Activated CD8-positive, alpha-beta T cell treated with anti-CD3 and anti-CD28 coated beads for 36 hours (primary cell): ENCODE measurements around the gene FNBP1L. TPM values are rescaled to one million over a fixed set of nuclear protein-coding genes. Genes with fewer than 3 reads are reported as not detected.

Source experiments
- ATAC-seq: fragments of 200-7000 bp; cut with Tn5 transposase; one replicate; pipeline ENCODE4 v1.10.0; 2021; ENCODE audit warnings: mild to moderate bottlenecking, moderate library complexity
- CTCF ChIA-PET: fragments of 350-600 bp; sonication (Branson Sonifier 250); formaldehyde crosslinking; loops from one replicate; lab custom pipeline; 2021; ENCODE audit warnings: antibody characterized with exemption; lab: Charles Lee
- POLR2A ChIA-PET: fragments of 350-600 bp; sonication (Branson Sonifier 250); formaldehyde crosslinking; loops from one replicate; lab custom pipeline; 2021; ENCODE audit warnings: antibody characterized with exemption; lab: Charles Lee
- DNase-seq: peaks from one replicate; pipeline ENCODE4 v3.0.0-alpha.2; 2020
- H3K27ac Mint-ChIP-seq: one replicate; pipeline ENCODE4 v1.8.0; 2021; ENCODE audit warnings: mild to moderate bottlenecking, mixed read lengths
- H3K27me3 Mint-ChIP-seq: one replicate; pipeline ENCODE4 v1.8.0; 2021; ENCODE audit warnings: mixed read lengths
- H3K36me3 Mint-ChIP-seq: one replicate; pipeline ENCODE4 v1.8.0; 2021; ENCODE audit warnings: low read depth, mixed read lengths
- H3K4me1 Mint-ChIP-seq: one replicate; pipeline ENCODE4 v1.8.0; 2021; ENCODE audit warnings: low read depth, mixed read lengths
- H3K4me3 Mint-ChIP-seq: one replicate; pipeline ENCODE4 v1.8.0; 2021; ENCODE audit warnings: mild to moderate bottlenecking, moderate library complexity, mixed read lengths
- H3K9me3 Mint-ChIP-seq: one replicate; pipeline ENCODE4 v1.8.0; 2021; ENCODE audit warnings: mixed read lengths
- intact Hi-C: fragments of 100-400 bp; cut with micrococcal nuclease; formaldehyde crosslinking; loops from one replicate; pipeline ENCODE4 v1.10.0; 2022
- total RNA-seq, 2 experiments: library from RNA; stranded (reverse); gene quantifications; one replicate each; pipeline ENCODE4 v1.2.3, GENCODE V29; 2021
- TF ChIP-seq, protein P1 (sequence below): fragments of 200-600 bp; IDR thresholded peaks from one replicate; pipeline ENCODE4 v1.8.0; 2022; ENCODE audit warnings: antibody characterized with exemption, mild to moderate bottlenecking

Gene FNBP1L
- total RNA-seq, 2 experiments from 2014 or later: 0.20 to 0.25 TPM

DNA sequence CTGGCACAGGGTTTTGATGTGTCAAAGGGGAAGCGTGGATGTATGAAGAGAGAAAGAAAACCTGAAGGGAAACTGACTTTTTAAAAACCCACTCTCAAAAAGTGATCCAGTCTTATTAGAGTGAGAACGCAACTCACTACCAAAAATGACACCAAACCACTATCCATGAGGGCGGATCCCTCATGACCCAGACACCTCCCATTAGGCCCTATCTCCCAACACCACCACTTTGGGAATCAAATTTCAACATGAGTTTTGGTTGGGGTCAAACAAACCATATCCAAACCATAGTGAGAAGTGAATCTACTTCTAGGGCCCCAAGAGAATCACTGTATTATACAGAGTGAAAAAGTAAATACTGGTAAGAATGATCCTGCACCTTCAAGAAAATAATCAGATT is 53.5 kb downstream of the FNBP1L start:
- ATAC-seq: no peak
- Mint-ChIP-seq H3K4me1 (no peaks in the 10 kb centered on the region), H3K27me3 (peaks cover 2% of the 10 kb centered on the region), H3K4me3 (no peak overlapping the region), H3K36me3 (no peaks in the 10 kb centered on the region), H3K9me3 (no peaks in the 10 kb centered on the region), H3K27ac (no peak overlapping the region)
- POLR2A ChIA-PET: no interaction called here
- intact Hi-C loops: no loop called here
- no peak for DNase-seq
- CTCF ChIA-PET: no interaction called here
- TF ChIP-seq, protein P1, sequence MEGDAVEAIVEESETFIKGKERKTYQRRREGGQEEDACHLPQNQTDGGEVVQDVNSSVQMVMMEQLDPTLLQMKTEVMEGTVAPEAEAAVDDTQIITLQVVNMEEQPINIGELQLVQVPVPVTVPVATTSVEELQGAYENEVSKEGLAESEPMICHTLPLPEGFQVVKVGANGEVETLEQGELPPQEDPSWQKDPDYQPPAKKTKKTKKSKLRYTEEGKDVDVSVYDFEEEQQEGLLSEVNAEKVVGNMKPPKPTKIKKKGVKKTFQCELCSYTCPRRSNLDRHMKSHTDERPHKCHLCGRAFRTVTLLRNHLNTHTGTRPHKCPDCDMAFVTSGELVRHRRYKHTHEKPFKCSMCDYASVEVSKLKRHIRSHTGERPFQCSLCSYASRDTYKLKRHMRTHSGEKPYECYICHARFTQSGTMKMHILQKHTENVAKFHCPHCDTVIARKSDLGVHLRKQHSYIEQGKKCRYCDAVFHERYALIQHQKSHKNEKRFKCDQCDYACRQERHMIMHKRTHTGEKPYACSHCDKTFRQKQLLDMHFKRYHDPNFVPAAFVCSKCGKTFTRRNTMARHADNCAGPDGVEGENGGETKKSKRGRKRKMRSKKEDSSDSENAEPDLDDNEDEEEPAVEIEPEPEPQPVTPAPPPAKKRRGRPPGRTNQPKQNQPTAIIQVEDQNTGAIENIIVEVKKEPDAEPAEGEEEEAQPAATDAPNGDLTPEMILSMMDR: no peak

DNA sequence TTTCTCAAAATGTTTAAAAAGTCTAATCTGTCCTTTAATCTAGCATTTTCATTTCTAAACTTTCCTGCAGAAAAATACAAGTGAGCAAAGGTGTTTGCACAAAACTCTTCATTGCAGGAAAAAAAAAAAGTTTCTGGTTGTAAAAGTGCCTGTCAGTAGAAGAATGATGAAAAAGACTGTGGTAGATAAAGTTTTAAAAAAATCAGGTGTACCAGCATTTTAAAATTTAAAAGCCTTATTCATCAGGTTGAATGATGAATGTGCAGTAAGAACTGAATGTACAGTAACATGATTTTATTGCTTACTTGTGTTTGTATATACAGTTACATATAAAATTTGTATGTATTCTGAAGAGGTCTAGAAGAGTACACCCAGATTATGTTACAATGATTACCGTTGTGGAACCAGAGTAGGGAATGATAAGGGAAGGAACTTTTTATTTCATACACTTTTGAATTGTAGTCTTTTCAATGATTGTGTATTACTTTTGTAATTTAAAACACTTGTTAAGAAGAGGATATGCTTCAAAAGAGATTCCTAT is 54.0 kb downstream of the FNBP1L start:
- DNase-seq: no peak
- intact Hi-C loops: no loop called here
- no peak overlapping the region for H3K27ac Mint-ChIP-seq
- CTCF ChIA-PET: no interaction called here
- no peak overlapping the region for H3K4me3 Mint-ChIP-seq
- no peaks in the 10 kb centered on the region for H3K9me3 Mint-ChIP-seq
- H3K27me3 Mint-ChIP-seq: peaks cover 2% of the 10 kb centered on the region
- no peak for ATAC-seq
- H3K4me1 Mint-ChIP-seq: no peaks in the 10 kb centered on the region
- POLR2A ChIA-PET: no interaction called here
- H3K36me3 Mint-ChIP-seq: no peaks in the 10 kb centered on the region
- TF ChIP-seq, protein P1: no peak

DNA sequence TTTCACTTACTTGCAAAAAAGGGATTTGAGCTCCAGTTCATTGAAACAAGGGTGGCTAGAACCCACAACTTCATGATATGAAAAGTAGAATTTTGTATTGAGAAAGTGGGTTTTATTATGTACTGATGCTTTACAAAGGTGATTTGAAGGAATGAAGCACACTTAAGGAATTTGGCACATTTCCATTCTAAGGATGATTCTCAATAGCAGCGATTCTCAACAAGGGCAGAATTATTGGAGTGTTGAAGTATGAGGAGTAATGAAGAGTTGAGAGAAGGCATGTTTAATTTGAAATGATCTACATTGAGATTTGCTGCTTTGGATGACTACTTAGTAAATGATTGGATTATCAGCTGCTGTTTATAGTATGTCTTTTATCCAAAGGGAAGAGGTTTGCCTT is 54.7 kb downstream of the FNBP1L start:
- CTCF ChIA-PET: interaction anchor here (0.6 to 0.7 kb wide), 2 partner anchors 137 to 181 kb away, joined by 3 read pairs; no protein-coding TSS in a partner anchor

DNA sequence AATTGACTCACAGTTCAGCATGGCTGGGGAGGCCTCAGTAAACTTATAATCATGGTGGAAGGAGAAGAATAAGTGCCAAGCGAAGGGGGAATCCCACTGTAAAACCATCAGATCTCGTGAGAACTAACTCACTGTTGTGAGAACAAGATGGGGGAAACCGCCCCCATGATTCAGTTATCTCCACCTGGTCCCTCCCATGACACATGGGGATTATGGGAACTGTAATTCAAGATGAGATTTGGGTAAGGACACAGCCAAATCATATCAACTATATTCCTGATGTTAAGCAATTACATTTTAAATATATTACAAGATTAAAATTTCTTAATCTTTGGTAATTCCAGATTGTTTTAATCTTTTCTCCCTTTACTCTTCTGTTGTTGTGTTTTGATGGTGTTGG is 55.2 kb downstream of the FNBP1L start:
- no peaks in the 10 kb centered on the region for H3K9me3 Mint-ChIP-seq
- H3K27me3 Mint-ChIP-seq: peaks cover 3% of the 10 kb centered on the region
- DNase-seq (no peak), ATAC-seq (no peak)
- CTCF ChIA-PET: no interaction called here
- no peak overlapping the region for H3K27ac Mint-ChIP-seq
- H3K4me3 Mint-ChIP-seq: no peak overlapping the region
- no peaks in the 10 kb centered on the region for H3K36me3 Mint-ChIP-seq
- no peaks in the 10 kb centered on the region for H3K4me1 Mint-ChIP-seq
- intact Hi-C loops: no loop called here
- POLR2A ChIA-PET: no interaction called here
- TF ChIP-seq, protein P1: no peak

More for the DNA sequence above, 54.7 kb downstream of the FNBP1L start:
- no peak overlapping the region for H3K27ac Mint-ChIP-seq
- H3K4me1 Mint-ChIP-seq: no peaks in the 10 kb centered on the region
- POLR2A ChIA-PET: no interaction called here
- H3K36me3 Mint-ChIP-seq: no peaks in the 10 kb centered on the region
- TF ChIP-seq, protein P1: no peak
- H3K27me3 Mint-ChIP-seq: peaks cover 3% of the 10 kb centered on the region
- no peaks in the 10 kb centered on the region for H3K9me3 Mint-ChIP-seq
- H3K4me3 Mint-ChIP-seq: no peak overlapping the region
- DNase-seq: no peak
- no peak for ATAC-seq
- intact Hi-C loops: no loop called here

GRCh38 chr1:93503816-93504215 is 55.9 kb downstream of the FNBP1L start:
- ChIA-PET POLR2A (no interaction called here), CTCF (no interaction called here)
- no peaks in the 10 kb centered on the region for H3K36me3 Mint-ChIP-seq
- no peaks in the 10 kb centered on the region for H3K9me3 Mint-ChIP-seq
- DNase-seq (no peak), ATAC-seq (no peak)
- TF ChIP-seq, protein P1: no peak
- H3K27ac Mint-ChIP-seq: no peak overlapping the region
- H3K27me3 Mint-ChIP-seq: peaks cover 1% of the 10 kb centered on the region
- no peaks in the 10 kb centered on the region for H3K4me1 Mint-ChIP-seq
- intact Hi-C loops: no loop called here
- no peak overlapping the region for H3K4me3 Mint-ChIP-seq
